Articular chondrocyte of knee joint (primary cell): ENCODE results near the gene IKZF3. TPM values are rescaled to one million over a fixed set of nuclear protein-coding genes. Genes with fewer than 3 reads are reported as not detected.

ENCODE experiments used
- small RNA-seq: library from RNA; depleted of rRNA; stranded (forward); fragments of <200 nt; gene quantifications from one replicate; pipeline ENCODE3, GENCODE V24; 2012
- total RNA-seq: library from RNA; depleted of rRNA; stranded (reverse); fragments of >200 nt; gene quantifications from 2 replicates; pipeline ENCODE4 v1.2.3, GENCODE V29; 2012

The IKZF3 gene
- total RNA-seq = not detected in 2 replicates

GRCh38 chr17:39863918-39864746, at the start of gene IKZF3:
Gene IKZF3 (minus strand): TSS chr17:39864312. CDS start chr17:39864126, 186 bp downstream.

GRCh38 chr17:39867880-39868553, 3.9 kb upstream of the IKZF3 start, which contains the start of gene ZPBP2:
Gene ZPBP2 (plus strand): TSS chr17:39868202. CDS start chr17:39868355, 153 bp downstream.

DNA sequence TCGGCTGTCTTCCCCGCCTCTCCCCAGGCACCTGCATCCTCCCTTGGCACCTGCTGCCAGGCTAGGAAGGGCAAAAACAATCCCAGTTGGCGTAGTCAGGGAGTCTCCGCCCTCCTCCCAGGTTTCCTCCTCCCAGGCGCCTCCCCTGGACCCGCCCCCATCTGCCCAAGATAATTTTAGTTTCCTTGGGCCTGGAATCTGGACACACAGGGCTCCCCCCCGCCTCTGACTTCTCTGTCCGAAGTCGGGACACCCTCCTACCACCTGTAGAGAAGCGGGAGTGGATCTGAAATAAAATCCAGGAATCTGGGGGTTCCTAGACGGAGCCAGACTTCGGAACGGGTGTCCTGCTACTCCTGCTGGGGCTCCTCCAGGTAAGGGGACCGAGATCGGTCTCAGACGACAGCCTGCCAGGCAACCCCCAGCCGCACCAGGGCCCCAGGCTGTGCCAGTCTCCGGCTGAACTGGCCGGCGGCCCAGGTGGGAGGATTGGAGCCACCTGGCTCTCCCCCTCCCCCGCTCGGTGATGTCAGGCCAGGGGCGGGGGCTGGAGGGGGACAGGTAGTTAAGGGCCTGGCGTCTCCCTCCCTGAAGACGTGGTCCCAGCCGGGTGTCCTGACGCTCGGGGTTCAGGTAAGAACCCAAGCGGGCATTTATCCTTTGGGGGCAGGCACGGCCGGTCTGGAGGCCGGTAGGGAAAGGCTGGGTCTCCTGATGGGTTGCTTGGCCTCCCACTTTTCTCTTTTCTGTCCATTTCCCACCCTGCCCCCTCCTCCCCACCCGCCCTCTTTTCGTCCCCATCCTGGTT, 126.1 kb downstream of the IKZF3 start, which contains the start of gene GRB7:
GRB7 (plus strand) TSS at position 179 of the 808 bp plus-strand sequence. CDS start 4,364 bp downstream, outside the sequence.

GRCh38 chr17:39730095-39730921, 133.8 kb downstream of the IKZF3 start, which contains the start of gene MIEN1:
Gene MIEN1 (minus strand): TSS chr17:39730532. CDS start chr17:39730495, 37 bp downstream.

Small RNAs within 50 kb of the gene (small RNA-seq; reads per million reads assigned to genes)
- gene AC090844.1 = not detected
- not detected for gene MIR4728

Other genes starting within 250 kb of the IKZF3 start
- not detected in 2 replicates for gene PPP1R1B, start 237.4 kb downstream of the IKZF3 start, total RNA-seq
- gene STARD3, start 227.2 kb downstream of the IKZF3 start, total RNA-seq = 23.0 and 25.1 TPM in 2 replicates
- gene TCAP, start 199.0 kb downstream of the IKZF3 start, total RNA-seq = 0.26 and 0.32 TPM in 2 replicates
- gene PNMT, start 195.9 kb downstream of the IKZF3 start, total RNA-seq = not detected in 2 replicates
- 11.4 and 13.1 TPM in 2 replicates for gene PGAP3, start 176.3 kb downstream of the IKZF3 start, total RNA-seq
- 41.0 and 44.4 TPM in 2 replicates for gene ERBB2, start 164.2 kb downstream of the IKZF3 start, total RNA-seq
- 21.4 and 28.5 TPM in 2 replicates for gene MIEN1, start 133.8 kb downstream of the IKZF3 start, total RNA-seq
- gene GRB7, start 126.4 kb downstream of the IKZF3 start, total RNA-seq = 0.32 and 0.78 TPM in 2 replicates
- not detected in 2 replicates for gene ZPBP2, start 3.9 kb upstream of the IKZF3 start, total RNA-seq
- gene GSDMB, start 54.3 kb upstream of the IKZF3 start, total RNA-seq = 6.1 and 6.4 TPM in 2 replicates
- gene ORMDL3, start 63.3 kb upstream of the IKZF3 start, total RNA-seq = 40.1 and 42.3 TPM in 2 replicates
- not detected in 2 replicates for gene LRRC3C, start 63.4 kb upstream of the IKZF3 start, total RNA-seq
- gene GSDMA, start 98.7 kb upstream of the IKZF3 start, total RNA-seq = 0.22 and 0.39 TPM in 2 replicates
- 81.7 and 99.6 TPM in 2 replicates for gene PSMD3, start 116.5 kb upstream of the IKZF3 start, total RNA-seq
- not detected in 2 replicates for gene CSF3, start 151.1 kb upstream of the IKZF3 start, total RNA-seq
- 44.7 and 50.5 TPM in 2 replicates for gene MED24, start 190.1 kb upstream of the IKZF3 start, total RNA-seq
- 24.0 and 26.2 TPM in 2 replicates for gene THRA, start 198.7 kb upstream of the IKZF3 start, total RNA-seq
- gene NR1D1, start 236.3 kb upstream of the IKZF3 start, total RNA-seq = 4.0 and 4.8 TPM in 2 replicates